ENCODE results near the gene TXNL1.

GRCh38 chr18:56565046-56565445, 73.3 kb downstream of the TXNL1 start:
- TF ChIP-seq POLR2A (IDR thresholded peaks at IDR 0.05) (no peak), CTCF (IDR thresholded peaks at IDR 0.05) (no peak)

Data from uterus (tissue), 2 donors.